ENCODE measurements around the gene DZIP3.

The DZIP3 gene

GRCh38 chr3:108728934-108729333, 139.4 kb downstream of the DZIP3 start:
- DNase-seq (ENCODE audit: low read depth), result no peak
- no peak overlapping the region for H3K4me3 ChIP-seq (ENCODE audit: low read length)
- TF ChIP-seq CTCF (conservative IDR thresholded peaks at IDR 0.05; ENCODE audit: low read depth, low read length), result no peak

GRCh38 chr3:108736821-108737220, 147.3 kb downstream of the DZIP3 start:
- TF ChIP-seq CTCF (conservative IDR thresholded peaks at IDR 0.05; ENCODE audit: low read depth, low read length), result no peak
- DNase-seq (ENCODE audit: low read depth), result no peak
- H3K4me3 ChIP-seq (ENCODE audit: low read length), result no peak overlapping the region

- TF ChIP-seq CTCF (conservative IDR thresholded peaks at IDR 0.05; ENCODE audit: low read depth, low read length), result no peak
- no peak for DNase-seq (ENCODE audit: low read depth)
- H3K4me3 ChIP-seq (ENCODE audit: low read length), result no peak overlapping the region
Observed at GRCh38 chr3:108742929-108743328, 153.4 kb downstream of the DZIP3 start.

All from retinal pigment epithelial cell (primary cell).